SK-N-SH treated with all-trans-retinoic acid at 6 μM for 48 hours (cell line): ENCODE results near the gene ZNF444.

ENCODE experiments used
- CSDC2 ChIP-seq: fragments of 250-450 bp; sonication (Bioruptor Pico); IDR thresholded peaks from 2 replicates; pipeline ENCODE4 v1.5.0; 2020; ENCODE audit warnings: mild to moderate bottlenecking, moderate library complexity
- GLIS3 ChIP-seq: fragments of 250-450 bp; sonication (Bioruptor Pico); IDR thresholded peaks from 2 replicates; pipeline ENCODE4 v1.5.0; 2020; ENCODE audit warnings: mild to moderate bottlenecking, moderate library complexity
- SNAI2 ChIP-seq: fragments of 250-450 bp; sonication (Bioruptor Pico); IDR thresholded peaks from 2 replicates; pipeline ENCODE4 v1.5.0; 2020; ENCODE audit warnings: mild to moderate bottlenecking, moderate library complexity
- TOX ChIP-seq: fragments of 250-450 bp; sonication (Bioruptor Pico); IDR thresholded peaks from 2 replicates; pipeline ENCODE4 v1.8.0; 2021; ENCODE audit warnings: mild to moderate bottlenecking, moderate library complexity, borderline replicate concordance
- ZFP3 ChIP-seq: fragments of 250-450 bp; sonication (Bioruptor Pico); IDR thresholded peaks from 2 replicates; pipeline ENCODE4 v1.5.0; 2020; ENCODE audit warnings: mild to moderate bottlenecking, moderate library complexity
- ZFP30 ChIP-seq: fragments of 450-650 bp; formaldehyde crosslinking; IDR thresholded peaks from 2 replicates; pipeline ENCODE4 v1.5.0; 2022; ENCODE audit warnings: mild to moderate bottlenecking, moderate library complexity
- ZNF565 ChIP-seq: fragments of 450-650 bp; formaldehyde crosslinking; conservative IDR thresholded peaks from 2 replicates; pipeline ENCODE4 v1.5.0; 2020; ENCODE audit warnings: low read depth, mild to moderate bottlenecking, moderate library complexity
- ZNF70 ChIP-seq: fragments of 450-650 bp; formaldehyde crosslinking; IDR thresholded peaks from 2 replicates; pipeline ENCODE4 v1.5.0; 2020; ENCODE audit warnings: mild to moderate bottlenecking, moderate library complexity
- ZNF8 ChIP-seq: fragments of 450-650 bp; formaldehyde crosslinking; IDR thresholded peaks from 2 replicates; pipeline ENCODE4 v1.5.0; 2020; ENCODE audit warnings: mild to moderate bottlenecking, moderate library complexity
- TF ChIP-seq, protein P1 (sequence below): fragments of 250-450 bp; sonication (Bioruptor Pico); IDR thresholded peaks from 2 replicates; pipeline ENCODE4 v1.5.1; 2020; ENCODE audit warnings: low read depth, mild to moderate bottlenecking, moderate library complexity
- TF ChIP-seq, protein P2 (sequence below): fragments of 250-450 bp; sonication (Bioruptor Pico); IDR thresholded peaks from 2 replicates; pipeline ENCODE4 v1.8.0; 2020; ENCODE audit warnings: mild to moderate bottlenecking, moderate library complexity, borderline replicate concordance
- TF ChIP-seq, protein P3 (sequence below): fragments of 250-450 bp; sonication (Bioruptor Pico); IDR thresholded peaks from 2 replicates; pipeline ENCODE4 v1.5.1; 2021; ENCODE audit warnings: mild to moderate bottlenecking, moderate library complexity

DNA sequence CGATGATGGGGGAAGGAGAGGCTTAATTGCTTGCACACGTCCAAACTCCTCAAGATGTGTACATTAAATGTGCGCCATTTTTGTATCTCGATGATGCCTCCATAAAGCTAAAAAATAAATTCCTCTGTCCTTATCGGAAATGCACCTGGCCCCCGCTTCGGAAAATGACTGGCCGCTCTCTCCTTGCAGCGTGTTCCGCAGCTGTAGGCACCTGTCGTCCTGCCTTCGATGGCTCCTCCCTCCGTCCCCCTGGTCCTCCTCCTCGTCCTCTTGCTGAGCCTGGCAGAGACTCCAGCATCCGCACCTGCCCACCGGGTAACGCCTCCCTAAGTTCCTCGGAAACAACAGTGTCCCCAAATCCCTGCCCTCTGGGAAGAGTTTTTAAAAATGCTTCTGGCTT, 35.8 kb downstream of the ZNF444 start:
- TF ChIP-seq ZNF70 (CRISPR knock-in tag), result no peak
- TF ChIP-seq, protein P1, sequence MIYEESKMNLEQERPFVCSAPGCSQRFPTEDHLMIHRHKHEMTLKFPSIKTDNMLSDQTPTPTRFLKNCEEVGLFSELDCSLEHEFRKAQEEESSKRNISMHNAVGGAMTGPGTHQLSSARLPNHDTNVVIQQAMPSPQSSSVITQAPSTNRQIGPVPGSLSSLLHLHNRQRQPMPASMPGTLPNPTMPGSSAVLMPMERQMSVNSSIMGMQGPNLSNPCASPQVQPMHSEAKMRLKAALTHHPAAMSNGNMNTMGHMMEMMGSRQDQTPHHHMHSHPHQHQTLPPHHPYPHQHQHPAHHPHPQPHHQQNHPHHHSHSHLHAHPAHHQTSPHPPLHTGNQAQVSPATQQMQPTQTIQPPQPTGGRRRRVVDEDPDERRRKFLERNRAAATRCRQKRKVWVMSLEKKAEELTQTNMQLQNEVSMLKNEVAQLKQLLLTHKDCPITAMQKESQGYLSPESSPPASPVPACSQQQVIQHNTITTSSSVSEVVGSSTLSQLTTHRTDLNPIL (CRISPR knock-in tag), result no peak
- TF ChIP-seq ZFP3, result no peak
- TF ChIP-seq CSDC2 (CRISPR knock-in tag), result no peak
- TF ChIP-seq, protein P2, sequence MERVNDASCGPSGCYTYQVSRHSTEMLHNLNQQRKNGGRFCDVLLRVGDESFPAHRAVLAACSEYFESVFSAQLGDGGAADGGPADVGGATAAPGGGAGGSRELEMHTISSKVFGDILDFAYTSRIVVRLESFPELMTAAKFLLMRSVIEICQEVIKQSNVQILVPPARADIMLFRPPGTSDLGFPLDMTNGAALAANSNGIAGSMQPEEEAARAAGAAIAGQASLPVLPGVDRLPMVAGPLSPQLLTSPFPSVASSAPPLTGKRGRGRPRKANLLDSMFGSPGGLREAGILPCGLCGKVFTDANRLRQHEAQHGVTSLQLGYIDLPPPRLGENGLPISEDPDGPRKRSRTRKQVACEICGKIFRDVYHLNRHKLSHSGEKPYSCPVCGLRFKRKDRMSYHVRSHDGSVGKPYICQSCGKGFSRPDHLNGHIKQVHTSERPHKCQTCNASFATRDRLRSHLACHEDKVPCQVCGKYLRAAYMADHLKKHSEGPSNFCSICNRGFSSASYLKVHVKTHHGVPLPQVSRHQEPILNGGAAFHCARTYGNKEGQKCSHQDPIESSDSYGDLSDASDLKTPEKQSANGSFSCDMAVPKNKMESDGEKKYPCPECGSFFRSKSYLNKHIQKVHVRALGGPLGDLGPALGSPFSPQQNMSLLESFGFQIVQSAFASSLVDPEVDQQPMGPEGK (CRISPR knock-in tag), result no peak
- TF ChIP-seq TOX, result no peak
- no peak for TF ChIP-seq SNAI2 (CRISPR knock-in tag)
- TF ChIP-seq ZNF565 (CRISPR knock-in tag), result no peak
- TF ChIP-seq GLIS3 (CRISPR knock-in tag), result no peak
- TF ChIP-seq, protein P3, sequence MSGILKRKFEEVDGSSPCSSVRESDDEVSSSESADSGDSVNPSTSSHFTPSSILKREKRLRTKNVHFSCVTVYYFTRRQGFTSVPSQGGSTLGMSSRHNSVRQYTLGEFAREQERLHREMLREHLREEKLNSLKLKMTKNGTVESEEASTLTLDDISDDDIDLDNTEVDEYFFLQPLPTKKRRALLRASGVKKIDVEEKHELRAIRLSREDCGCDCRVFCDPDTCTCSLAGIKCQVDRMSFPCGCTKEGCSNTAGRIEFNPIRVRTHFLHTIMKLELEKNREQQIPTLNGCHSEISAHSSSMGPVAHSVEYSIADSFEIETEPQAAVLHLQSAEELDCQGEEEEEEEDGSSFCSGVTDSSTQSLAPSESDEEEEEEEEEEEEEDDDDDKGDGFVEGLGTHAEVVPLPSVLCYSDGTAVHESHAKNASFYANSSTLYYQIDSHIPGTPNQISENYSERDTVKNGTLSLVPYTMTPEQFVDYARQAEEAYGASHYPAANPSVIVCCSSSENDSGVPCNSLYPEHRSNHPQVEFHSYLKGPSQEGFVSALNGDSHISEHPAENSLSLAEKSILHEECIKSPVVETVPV (CRISPR knock-in tag), result no peak
- no peak for TF ChIP-seq ZNF8 (CRISPR knock-in tag)
- no peak for TF ChIP-seq ZFP30 (CRISPR knock-in tag)
